ENCODE results near the gene JSRP1.

The JSRP1 gene

GRCh38 chr19:2246014-2246620, 10.1 kb downstream of the JSRP1 start:
- no peak for DNase-seq

DNA sequence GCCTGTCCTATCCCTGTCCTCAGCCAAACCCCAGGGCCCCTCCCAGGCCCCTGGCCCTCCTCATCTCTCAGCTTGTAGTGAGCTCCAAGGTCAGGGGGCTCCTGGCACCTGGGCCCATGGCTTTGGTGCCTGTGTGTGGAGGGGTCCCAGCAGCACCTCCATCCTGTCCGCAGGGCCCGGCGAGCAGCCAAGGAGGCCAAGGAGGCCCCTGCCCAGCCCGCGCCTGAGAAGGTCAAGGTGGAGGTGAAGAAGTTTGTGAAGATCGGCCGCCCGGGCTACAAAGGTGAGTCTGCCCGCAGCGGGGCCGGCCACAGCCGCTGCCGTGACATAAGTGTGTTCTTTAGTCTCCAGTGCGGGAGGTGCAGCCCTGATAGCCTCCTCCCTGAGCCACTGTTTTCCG, 10.9 kb downstream of the JSRP1 start:
- DNase-seq: no peak

- no peak for DNase-seq
These were observed 11.7 kb downstream of the JSRP1 start for GRCh38 chr19:2244486-2244885.

- no peak for DNase-seq
These were observed 12.1 kb downstream of the JSRP1 start for GRCh38 chr19:2244125-2244411.

DNA sequence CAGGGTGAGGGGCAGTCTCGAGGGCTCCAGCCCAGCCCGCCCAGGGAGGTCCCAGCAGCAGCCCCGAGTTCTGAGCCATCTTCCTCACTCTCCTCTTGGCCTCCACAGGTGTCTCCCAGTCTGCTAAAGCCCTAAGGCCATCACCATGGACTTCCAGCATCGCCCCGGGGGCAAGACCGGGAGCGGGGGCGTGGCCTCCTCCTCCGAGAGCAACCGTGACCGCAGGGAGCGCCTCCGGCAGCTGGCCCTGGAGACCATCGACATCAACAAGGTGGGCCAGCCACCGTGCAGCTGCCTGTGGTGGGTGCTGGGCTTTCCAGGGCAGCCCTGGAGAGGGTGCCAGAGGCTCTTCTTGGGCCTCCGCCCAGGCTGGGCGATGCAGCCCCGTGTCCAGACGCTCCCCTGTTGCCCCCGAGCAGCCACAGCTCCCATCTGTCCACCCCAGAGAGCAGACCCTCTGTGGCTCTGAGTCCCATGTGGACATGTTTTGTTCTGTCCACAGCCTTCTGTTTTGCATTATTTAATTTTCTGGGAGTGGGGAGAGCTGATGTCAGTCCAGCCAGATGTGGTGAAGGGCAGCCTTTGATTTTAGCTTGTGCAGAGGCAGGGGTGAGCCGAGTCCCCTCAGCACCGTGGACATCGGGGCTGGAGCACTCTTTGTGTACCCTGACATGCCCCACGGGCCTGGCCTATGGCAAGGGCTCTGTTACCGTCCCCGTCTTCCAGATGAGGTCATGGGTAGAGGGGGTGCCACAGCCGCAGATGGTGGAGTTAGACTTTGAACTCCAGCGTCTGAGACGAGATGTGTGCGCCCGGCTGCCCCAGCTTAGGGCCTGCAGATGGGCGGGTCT, 12.7 kb downstream of the JSRP1 start:
- no peak for DNase-seq

GRCh38 chr19:2242816-2243215, 13.4 kb downstream of the JSRP1 start:
- DNase-seq: no peak

GRCh38 chr19:2242092-2242537, 14.1 kb downstream of the JSRP1 start:
- no peak for DNase-seq

- DNase-seq: no peak
These were observed 15.1 kb downstream of the JSRP1 start for GRCh38 chr19:2240881-2241760.

DNA sequence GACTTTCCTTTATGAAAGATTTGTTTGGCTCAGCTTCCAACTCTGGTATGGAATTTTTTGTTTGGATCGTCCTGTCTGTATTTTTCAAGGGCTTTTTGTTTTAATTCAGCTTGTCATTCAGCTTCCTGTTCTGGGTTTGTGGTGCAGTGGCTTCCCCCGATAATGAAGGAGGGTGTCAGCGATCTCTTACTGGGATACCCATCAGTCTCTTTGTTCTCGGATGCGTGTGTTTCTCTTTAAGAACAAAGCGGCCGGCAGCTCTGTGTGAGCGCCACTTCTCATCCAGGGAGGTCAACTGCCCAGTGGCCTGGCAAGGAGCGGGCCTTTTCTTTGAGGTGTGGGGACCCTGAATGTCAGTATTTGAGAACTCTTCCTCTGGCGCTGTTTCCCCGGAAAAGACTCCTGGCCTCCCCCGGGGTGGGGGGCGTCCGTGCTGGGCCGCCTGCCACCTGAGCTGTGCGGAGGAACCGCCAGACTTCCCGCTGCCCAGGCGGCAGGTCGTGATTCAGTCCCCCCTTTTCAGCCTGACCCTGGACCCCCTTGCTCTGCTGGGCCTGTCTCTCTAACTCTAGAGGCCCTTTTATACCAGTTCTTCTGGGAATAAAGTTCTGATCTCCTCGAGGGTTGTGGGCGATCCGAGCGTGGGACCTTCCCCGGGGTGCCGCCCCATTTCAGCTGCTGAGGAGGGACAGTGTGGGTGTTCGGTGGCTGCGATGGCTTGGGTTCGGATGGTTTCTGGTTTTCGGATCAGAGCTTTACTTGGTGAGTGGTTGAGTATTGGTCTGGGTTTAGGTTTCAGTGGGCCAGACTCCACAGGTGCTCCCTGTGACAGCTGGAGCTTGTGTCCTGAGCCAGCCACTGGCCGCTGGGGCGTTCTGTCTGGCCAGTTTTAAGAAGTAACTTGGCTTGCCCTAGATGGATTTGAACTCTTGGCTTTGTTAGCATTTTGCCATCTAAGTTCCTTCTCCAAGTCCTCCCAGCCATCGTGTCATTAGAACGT, 16.1 kb downstream of the JSRP1 start:
- no peak for DNase-seq

- DNase-seq: no peak
These were observed 17.0 kb downstream of the JSRP1 start for GRCh38 chr19:2239173-2239572.

- DNase-seq: no peak
These were observed 18.4 kb downstream of the JSRP1 start for GRCh38 chr19:2237869-2238153.

DNA sequence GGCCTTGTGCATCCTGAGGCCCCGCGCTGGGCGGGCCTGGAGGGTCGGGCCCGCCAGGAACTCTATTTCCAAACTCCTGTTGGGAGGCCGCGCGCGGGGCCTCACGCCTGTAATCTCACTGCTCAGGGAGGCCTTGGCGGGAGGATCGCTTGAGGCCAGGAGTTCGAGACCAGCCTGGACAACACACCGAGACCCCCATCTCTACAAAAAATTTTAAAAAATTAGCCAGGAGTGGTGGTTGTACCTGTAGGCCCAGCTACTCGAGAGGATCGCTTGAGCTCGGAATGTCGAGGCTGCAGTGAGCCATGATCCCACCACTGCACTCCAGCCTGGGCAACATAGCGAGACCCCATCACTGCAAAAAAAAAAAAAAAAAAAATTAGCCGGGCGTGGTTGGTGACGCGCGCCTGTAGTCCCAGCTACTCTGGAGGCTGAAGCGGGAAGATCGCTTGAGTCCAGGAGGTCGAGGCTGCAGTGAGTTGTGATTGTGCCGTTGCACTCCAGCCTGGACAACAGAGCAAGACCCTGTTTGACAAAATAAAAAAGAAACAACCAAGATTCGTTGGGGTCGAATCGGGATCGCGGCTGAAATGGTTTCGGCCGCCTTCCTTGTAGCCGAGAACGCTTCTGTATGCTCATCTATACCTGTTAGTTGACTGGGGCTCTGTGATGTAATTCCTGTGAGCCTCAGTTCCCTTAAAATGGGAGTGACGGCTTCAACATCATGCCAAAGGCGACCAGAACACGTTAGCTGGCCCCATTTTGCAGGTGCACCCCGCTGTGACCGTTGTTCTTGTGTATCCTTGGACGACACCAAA, 19.0 kb downstream of the JSRP1 start:
- no peak for DNase-seq

GRCh38 chr19:2236314-2237050, 19.7 kb downstream of the JSRP1 start, which contains the start of the genes PLEKHJ1 and SF3A2:
PLEKHJ1 (minus strand) TSS chr19:2236329; CDS start chr19:2236248, 81 bp downstream.
SF3A2 (plus strand) TSS chr19:2236824; CDS start chr19:2243419, 6,595 bp downstream.
- peak; percentile 99 for DNase-seq

DNA sequence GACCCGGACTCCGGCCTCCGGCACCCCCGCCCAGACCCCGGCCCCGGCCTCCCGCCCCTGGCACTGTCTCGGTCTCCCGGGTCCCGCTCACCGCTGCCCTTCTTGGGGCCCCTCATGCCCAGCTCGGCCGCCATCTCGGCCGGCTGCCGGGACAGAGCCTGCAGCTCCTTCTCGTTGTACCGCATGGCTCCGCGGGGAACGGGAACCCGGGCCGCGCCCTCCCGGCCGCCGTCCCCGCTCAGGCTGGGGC, 20.2 kb downstream of the JSRP1 start:
- no peak for DNase-seq

- DNase-seq: no peak
These were observed 20.7 kb downstream of the JSRP1 start for GRCh38 chr19:2235381-2236063.

DNA sequence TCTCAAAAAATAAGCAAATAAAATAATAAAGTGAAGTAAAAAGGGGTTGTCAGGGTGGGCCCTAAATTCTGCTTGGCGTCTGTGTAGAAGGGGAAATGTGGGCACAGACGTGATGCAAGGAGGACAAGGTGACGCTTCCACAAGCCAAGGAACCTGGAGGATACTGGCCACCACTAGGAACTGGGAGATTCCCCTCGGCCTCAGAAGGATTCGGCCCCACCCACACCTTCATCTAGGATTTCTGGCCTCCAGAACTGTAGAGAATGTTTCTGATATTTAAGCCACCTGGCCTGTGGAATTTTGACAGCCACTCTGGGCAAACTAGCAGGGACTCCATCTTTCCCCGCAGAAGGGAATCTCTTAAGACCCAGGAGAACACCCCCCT, 21.2 kb downstream of the JSRP1 start:
- DNase-seq: no peak

DNA sequence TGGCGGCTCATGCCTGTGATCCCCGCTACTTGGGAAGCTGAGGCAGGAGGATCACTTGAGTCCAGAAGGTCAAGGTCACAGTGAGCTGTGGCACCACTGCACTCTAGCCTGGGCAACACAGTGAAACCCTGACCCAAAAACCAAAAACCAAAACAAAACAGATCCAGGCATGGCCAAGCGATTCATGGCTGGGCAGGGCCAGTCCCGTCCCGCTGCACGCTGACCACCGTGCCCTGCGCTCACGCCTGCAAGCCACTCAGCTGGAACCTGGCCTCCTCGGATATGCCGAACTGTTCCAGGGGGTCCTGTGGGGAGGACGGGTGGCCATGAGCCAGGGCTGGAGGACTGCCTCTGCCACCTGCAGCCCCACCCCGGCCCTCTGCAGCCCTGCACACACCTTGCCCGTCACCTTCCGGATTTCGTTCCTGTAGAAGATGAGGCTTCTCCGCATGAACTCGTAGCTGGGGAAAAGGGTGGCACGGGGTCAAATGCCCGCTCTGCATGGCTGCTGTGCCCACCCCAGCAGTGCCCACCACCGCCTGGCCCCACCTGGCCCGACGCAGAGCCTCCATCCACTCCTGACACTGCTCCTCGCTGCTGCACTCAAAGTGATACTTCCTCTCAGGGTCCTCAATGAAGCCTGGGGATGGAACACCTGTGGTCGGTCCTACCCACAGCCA, 22.5 kb downstream of the JSRP1 start:
- no peak for DNase-seq

- DNase-seq: no peak
These were observed 23.7 kb downstream of the JSRP1 start for GRCh38 chr19:2232286-2233151.

Data from stimulated activated CD8-positive, alpha-beta memory T cell treated with anti-CD3 and anti-CD28 coated beads, Interleukin-4, amount 100 ng/mL, for 48 hours (primary cell).